ENCODE measurements around the gene GGTLC1.

GGTLC1 gene

DNA sequence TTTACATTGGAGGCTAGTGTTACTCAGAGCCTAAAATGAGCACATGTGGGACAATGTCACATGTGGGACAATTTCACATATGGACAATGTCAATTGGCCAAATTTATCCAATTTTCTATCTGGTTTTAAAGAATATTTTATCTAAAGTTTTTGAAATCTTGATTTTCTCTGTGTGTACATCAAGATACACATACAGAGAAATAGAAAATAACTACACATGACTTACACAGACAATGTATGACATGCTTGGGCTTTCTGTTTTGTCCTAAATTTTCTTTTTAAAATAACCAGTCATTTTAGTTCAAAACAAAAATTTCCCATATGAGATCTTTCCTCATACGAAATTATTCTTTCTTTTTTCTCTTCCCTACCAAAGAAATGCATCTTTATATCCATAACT is 24.6 kb downstream of the GGTLC1 start:
- DNase-seq = no peak

- DNase-seq = no peak
Observed at GRCh38 chr20:23962272-23962671, 26.3 kb downstream of the GGTLC1 start.

GRCh38 chr20:23959054-23959453 is 29.5 kb downstream of the GGTLC1 start:
- no peak for DNase-seq

DNA sequence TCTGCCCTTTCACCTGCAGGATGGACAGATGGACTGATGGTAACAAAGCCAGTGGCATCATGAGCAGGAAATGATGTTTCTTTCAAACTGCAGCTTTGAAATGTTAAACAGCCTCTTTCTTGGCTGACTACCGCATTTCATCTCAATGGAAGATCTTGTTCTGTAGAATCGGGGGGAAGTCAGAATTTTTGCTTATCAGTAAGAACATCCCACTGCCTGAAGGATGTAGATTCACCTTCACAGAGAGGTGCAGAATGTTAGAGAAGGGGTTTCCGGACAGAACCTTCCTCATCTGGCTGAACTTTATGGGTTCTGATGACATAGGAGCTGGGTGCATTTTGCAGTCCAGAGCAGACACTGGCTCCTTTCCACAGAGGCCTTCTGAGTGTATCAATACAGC is 32.7 kb downstream of the GGTLC1 start:
- DNase-seq = no peak

GRCh38 chr20:23954008-23954745 is 34.4 kb downstream of the GGTLC1 start:
- DNase-seq = no peak

GRCh38 chr20:23946206-23946605 is 42.4 kb downstream of the GGTLC1 start:
- no peak for DNase-seq

- no peak for DNase-seq
Observed at GRCh38 chr20:23943304-23943703, 45.3 kb downstream of the GGTLC1 start.

DNA sequence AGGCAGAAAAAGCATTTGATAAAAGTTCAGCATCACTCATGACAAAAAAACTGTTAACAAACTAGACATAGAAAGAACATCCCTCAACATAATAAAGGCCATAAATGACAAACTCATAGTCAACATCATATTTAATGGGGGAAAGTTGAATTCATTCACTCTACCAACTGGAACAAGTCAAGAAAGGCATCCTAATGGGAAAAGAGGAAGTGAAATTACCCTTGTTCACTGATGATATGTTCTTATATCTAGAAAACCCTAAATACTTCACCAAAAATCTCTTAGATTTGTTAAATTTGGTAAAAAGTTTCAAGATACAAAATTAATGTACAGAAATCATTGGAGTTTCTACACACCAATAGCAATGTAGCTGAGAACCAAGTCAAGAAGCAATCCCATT is 48.9 kb downstream of the GGTLC1 start:
- DNase-seq = no peak

DNA sequence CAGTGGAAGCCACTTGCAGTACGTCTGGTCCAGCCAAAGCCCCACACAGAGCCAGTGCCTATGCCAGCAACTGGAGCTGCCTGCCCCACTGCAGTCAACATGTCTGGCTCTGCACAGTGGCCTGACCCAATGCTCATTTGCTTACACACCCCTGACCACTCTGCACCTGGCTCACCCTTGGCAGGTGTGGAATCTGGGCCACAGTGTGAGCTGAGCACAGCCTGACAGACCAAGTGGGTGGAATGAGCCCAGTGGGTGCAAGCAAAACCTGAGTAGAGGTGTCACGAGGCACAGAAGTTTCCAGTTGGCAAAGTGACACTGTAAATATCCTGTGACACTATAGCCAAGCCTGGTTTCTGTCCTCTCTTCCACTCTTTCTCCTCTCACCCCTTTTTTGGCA is 49.5 kb downstream of the GGTLC1 start:
- no peak for DNase-seq

GRCh38 chr20:23938118-23938438 is 50.5 kb downstream of the GGTLC1 start:
- no peak for DNase-seq

DNA sequence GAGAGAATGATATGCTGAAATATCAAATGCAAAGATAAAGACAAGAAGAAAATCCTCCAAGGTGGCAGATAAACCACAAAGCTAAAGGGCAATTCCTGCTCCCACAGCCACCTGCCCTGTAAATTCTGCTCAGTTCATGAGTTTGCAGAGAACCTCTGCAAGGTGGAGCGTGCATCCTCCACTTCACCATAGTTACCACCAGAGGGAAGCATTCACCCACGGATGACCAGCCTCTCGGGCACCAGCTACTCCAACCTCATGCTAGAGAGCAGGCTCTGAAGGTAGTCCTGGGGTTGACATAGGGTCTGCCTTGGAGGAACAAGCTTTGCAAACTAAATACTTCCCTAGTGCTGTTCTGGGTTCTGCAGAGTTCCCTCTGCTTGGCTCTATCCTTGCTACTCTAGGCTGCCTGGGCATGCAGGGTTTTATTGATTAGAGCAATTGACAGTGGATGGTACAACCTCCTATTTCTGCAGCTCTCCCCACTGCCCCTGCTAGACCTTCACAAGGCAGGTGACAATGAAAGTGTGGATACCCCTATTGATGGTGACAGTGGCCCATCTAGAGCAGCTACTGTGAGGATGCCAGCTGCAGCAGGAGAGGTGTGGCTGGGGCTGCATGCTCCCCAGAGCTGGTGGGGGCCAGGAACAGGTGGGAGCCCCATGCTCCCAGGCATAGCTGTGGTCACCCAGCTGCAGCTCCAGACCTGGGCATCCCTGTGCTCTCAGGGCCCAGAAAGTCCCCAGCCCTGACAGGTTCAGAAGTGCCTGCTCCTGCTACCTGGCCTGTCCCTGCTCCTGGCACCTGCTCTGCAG is 51.1 kb downstream of the GGTLC1 start:
- peak; percentile 51 for DNase-seq

All from fibroblast of skin of scalp (primary cell).